GM12892 (cell line): ENCODE results near the gene MYZAP.

ENCODE experiments used
- DNase-seq: peaks from one replicate; pipeline ENCODE4 v3.0.0; 2011; ENCODE audit not compliant: insufficient read length
- FAIRE-seq: peaks from 2 replicates; lab custom pipeline; 2011; peaks lifted over from hg19 to GRCh38; lab: Jason Lieb, UNC
- POLR2A ChIP-seq: IDR thresholded peaks from 2 replicates; pipeline ENCODE4 v1.6.1; 2011; ENCODE audit warnings: low read depth, low read length, control low read depth
- POLR2AphosphoS5 ChIP-seq: IDR thresholded peaks from 2 replicates; pipeline ENCODE4 v1.6.1; 2011; ENCODE audit warnings: low read depth, low read length, control low read depth
- TAF1 ChIP-seq: IDR thresholded peaks from 2 replicates; pipeline ENCODE4 v1.6.1; 2011; ENCODE audit warnings: low read depth, mild to moderate bottlenecking, control low read depth, low read length, borderline replicate concordance

MYZAP gene

DNA sequence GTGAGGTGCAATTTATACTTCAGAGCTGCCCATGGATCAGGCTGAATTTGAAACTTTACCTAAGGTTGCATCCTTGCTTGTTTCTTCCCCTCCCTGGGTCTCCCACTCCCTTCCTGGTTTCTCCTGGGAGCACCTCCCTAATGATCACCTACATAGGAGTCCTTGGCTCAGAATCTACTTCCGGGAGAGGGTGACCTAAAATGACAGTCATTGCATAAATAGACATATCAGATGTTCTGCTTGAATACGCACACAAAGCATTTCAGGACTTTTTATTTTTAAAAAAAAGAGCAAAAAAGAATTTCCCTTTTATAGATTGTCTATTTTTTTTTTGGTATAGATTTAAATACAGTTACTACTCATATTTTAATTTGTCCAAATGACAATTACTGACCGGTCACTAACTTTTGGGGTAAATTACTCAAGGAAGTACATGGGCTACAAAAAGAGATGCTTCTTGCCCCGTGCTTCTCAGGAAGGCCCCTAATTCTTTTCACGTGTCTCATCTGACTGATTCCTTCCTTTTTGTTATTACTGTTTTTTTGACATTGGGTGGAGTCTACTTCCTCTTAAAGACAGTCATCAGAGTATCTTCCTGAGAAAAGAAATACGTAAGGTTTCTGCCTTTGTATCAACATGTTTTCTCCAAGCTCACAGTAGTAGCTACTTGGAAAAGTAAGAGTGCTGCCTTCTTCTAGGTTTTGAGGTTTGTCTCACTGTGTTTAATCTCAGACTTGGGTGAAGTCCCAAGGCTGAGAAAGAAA is 4.9 kb upstream of the MYZAP start:
- FAIRE-seq (no peak), DNase-seq (no peak)
- no peak for TF ChIP-seq POLR2A
- no peak for TF ChIP-seq TAF1
- no peak for TF ChIP-seq POLR2AphosphoS5

DNA sequence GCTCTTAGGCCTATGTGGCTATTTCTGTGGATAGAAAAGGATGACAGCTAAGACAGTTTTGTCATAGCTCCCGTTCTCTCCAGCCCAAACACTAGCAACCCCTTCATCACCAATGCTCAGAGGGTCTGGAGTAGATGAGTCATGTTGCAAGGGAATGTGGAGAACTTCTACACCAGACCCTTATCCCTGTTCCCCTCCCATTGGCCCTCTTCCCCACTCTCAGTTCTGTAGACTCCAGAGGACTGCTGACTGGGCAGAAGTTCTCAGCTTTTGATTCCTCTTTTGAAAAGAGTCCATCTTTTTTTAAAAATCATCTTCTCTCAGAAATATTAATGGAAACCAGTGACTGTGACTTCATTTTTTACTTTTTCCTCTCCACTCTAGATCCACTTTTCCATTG is 2.4 kb upstream of the MYZAP start:
- no peak for DNase-seq
- FAIRE-seq = no peak
- TF ChIP-seq TAF1 (no peak), POLR2AphosphoS5 (no peak), POLR2A (no peak)

DNA sequence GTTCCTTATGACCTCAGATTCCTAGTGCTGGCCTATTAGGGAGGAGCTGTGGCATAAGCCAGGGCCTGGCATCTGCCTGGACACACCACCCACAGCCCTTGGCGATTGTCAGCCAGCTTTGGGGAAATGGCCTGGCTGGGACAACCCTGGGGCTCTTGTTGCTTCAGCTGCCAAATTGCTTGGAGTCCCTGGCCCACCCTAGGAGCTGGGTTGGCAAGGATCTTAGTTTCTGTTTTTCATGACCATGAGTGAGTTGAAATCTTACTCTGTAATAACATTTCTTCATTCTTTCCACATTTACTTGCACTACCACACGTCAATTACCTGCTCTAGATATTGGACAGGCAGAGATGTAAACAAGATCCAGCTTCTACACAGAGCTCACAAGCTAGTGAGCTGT is 1.9 kb upstream of the MYZAP start:
- TF ChIP-seq POLR2AphosphoS5 (no peak), POLR2A (no peak)
- FAIRE-seq = no peak

DNA sequence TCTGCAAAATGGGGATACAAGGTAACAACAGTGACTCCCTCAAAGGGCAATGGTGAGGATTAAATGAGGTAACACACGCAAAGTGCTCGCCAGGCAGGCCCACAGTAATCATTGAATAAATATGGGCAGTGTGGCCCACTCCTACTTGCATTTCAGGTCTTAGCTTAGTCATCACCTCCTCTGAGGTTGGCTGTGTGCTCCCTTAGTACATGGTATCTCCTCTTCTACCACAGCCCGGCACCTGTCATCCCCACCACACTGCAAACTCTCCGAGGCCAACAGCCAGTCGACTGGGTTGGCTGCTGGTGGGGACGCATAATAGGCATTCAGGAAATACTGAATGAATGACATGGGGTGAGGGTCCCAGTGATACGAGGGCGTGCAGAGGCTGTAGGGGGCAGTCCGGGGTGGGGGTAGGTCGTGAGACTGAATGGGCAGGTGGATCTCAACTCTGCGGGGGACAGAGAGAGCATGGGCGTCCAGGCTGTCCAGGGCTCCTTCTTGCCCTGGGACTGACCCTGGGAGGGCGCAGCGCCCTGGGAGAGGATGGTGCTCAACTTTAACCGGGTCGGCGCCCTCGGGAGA is 375 bp upstream of the MYZAP start:
- TF ChIP-seq POLR2AphosphoS5 (no peak), POLR2A (no peak)
- DNase-seq = no peak
- FAIRE-seq = no peak

More for the DNA sequence above, 1.9 kb upstream of the MYZAP start:
- no peak for DNase-seq

DNA sequence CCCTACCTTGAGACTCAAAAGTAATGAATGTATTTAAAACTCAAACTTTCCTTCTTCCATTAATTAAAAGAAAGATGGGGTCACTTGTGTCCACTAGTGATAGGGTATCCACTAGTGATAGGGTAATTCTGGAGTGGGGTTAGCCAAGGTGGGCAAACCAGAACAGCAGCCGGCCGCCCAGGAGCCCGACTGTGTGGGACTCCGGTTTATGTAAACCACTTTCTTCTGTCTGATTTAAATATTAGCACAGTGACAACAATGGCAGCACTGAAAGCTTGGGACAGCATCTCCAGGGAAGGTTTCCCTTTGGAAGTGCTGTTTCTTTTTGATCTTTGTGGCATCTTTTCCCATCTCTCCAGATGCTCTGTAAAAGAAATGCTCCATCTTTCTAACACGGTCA is 722 bp downstream of the MYZAP start:
- no peak for TF ChIP-seq TAF1
- no peak for TF ChIP-seq POLR2A
- no peak for TF ChIP-seq POLR2AphosphoS5
- FAIRE-seq (no peak), DNase-seq (no peak)

DNA sequence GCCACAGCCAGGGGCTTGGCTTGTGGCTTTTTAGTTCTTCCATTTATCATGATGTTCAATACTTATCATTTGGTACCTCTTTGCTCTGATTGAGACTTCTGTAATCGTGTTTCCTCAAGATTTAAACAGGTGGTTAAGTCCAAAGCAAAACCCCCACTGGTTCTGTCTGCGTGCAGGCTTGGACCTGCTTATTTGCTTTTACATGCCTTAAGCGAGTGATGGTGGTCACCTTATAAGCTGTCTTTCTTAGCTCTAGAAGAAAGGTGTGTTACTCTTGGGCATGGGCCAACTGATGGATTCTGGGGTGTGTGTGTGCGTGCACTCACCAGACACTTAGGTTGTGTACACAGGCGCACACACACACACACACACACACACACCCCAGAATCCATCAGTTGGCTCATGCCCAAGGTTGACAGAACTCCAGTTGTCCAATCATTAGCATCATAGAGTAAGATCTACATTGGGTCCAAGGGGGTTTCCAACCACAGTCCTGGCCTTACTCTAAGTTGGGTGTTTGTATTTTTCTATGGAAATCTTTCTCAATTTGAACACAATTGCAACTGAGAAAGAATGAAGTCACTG is 1.2 kb downstream of the MYZAP start:
- DNase-seq = no peak
- TF ChIP-seq POLR2A (no peak), TAF1 (no peak), POLR2AphosphoS5 (no peak)
- no peak for FAIRE-seq

DNA sequence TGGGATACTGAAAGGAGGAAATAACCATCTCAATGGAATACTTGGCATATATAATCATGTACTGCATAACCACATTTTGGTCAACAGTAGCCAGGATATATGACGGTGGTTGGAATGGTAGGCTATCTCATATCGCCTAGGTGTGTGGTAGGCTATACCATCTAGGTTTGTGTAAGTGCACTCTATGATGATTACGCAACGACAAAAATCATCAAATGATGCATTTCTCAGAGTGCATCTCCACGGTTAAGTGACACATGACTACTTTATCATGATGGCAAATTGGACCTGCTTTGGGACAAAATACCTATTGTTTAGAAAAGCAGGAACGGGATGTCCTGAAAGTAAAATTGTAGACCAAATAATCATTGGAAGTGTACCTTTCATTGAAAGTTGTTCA is 2.8 kb downstream of the MYZAP start:
- TF ChIP-seq POLR2AphosphoS5 = no peak
- no peak for TF ChIP-seq TAF1
- TF ChIP-seq POLR2A = no peak
- no peak for FAIRE-seq
- no peak for DNase-seq

DNA sequence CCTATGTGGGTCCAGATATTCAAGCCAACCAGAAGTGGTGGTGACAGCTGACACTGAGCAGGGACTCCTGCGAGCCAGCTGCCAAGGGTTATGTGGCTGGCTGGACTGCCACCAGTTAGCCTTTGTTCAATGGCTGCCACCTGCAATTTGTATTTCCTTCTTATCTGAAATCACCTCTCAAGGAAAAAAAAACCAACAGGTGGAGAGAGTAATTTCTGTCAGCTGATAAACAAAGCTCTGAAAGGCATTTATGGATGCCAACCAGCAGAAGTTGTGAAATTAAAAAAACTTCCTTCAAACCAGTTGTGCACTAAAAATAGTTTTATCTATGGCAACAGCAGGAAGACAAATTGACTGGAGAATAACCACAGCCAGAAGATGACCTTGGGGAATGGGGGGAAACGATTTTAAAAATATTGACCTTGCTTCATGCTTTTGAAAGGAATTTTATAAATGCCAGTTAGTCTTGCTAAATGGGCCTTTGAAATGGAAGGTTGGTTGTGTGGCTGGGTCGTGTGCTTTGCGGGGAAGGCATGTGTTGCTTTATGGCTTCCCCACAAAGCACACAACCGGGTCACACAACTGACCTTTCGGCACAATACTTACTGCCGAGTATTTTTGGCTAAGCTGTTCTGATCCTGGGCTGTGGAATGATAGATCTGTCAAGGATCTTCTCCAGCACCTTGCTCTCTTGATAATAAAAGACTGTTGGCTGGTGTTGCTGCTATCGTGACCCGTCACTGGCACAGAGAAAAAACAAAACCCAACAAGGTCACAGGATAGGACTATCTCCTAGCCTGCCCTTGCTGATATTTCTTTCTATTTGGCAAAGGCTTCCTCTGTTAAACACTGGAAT is 3.5 kb downstream of the MYZAP start:
- DNase-seq = no peak
- no peak for FAIRE-seq
- TF ChIP-seq POLR2A = no peak
- no peak for TF ChIP-seq POLR2AphosphoS5
- TF ChIP-seq TAF1 = no peak

DNA sequence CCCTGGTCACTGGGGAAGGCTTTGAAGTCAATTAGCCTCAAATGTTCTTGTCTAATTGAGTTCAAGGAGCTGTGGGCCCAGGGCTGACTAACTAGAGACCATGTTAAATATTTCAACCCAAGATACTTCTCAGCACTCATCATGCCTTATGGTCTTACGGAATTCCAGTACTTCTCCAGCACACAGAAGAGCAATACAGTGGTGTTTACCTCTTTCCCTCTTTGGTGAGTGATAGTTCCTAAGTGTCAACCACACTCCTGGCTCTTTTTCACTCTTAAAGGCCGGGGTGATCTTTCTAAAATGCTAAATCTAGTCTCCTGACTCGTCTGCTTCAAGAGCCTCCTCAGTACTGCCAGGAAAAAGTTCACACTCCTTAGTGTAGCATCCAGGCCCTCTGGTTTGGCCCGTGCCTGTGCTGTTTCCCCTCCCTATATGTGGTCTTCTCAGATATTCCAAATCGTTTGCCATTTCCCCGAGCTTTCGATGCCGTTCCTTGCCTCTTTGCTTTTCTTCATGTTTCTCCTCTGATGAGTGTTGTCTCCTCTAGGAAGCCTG is 4.7 kb downstream of the MYZAP start:
- FAIRE-seq = no peak
- DNase-seq = no peak
- TF ChIP-seq TAF1 (no peak), POLR2A (no peak), POLR2AphosphoS5 (no peak)

DNA sequence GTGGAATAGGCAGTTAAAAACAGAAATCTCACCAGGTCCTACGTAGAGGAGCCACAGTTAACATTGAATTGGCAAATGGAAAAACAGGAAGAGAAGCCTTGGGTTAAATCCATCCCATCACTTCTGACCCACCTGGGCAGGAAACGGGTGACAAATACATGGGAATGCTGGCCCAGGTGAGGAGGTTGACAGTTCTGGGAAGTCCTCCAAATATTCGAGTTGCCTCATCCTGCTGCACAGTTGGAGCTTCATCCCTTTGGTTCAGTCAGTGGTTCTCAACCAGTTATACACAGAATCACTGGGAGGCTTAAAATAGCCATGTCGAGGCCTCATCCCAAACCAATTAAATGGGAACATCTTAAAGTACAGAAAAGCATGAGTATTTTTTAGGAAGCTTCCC is 5.3 kb downstream of the MYZAP start:
- no peak for DNase-seq
- FAIRE-seq = no peak
- TF ChIP-seq POLR2A = no peak
- TF ChIP-seq TAF1 = no peak
- TF ChIP-seq POLR2AphosphoS5 = no peak

DNA sequence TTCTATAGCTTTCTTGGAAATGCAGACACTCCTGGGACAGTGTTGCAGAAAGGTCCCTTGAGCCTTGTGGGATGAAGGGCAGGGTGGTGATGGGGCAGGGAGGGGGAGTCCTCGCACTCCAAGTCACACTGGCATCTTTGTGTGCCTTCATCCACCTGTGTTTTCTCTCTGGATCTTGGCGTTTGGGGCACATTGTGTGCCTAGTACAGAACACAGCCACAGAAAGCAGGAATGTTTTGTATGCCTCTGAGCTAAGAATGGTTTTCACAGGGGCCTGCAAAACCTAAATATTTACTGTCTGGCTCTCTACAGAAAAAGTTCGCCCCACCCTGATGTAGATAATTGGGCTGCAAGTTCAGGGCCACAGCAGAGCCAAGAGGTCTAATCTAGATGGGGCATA is 5.7 kb downstream of the MYZAP start:
- FAIRE-seq (no peak), DNase-seq (no peak)
- no peak for TF ChIP-seq POLR2AphosphoS5
- TF ChIP-seq POLR2A = no peak
- TF ChIP-seq TAF1 = no peak
